ENCODE measurements around the gene IL12RB2. TPM values are rescaled to one million over a fixed set of nuclear protein-coding genes. Genes with fewer than 3 reads are reported as not detected.
A peak's percentile ranks its signal among the peaks of the same experiment; 100 is the strongest.

IL12RB2 gene
- total and polyA plus RNA-seq, 7 donors: 0.13 to 9.5 (median 3.3) TPM

GRCh38 chr1:67313934-67314671 is 6.4 kb downstream of the IL12RB2 start:
- 65 to 80% (median 72%) methylated on average over 8 of the region's 8 CpGs for WGBS, 3 donors
- no peaks in the 10 kb centered on the region for H3K27me3 ChIP-seq (ENCODE audit: insufficient read depth in 3 of 3, low read length in 2 of 3)
- no peak overlapping the region for H3K4me3 ChIP-seq
- no peak for ATAC-seq
- intact Hi-C loops (cut with DNase I): no loop called here
- H3K27ac ChIP-seq: peak overlapping the region; percentile 51
- H3K4me1 ChIP-seq: peaks cover 30% of the 10 kb centered on the region
- no peak for TF ChIP-seq CTCF (IDR thresholded peaks at IDR 0.05)
- H3K36me3 ChIP-seq (ENCODE audit: insufficient read depth in 1 of 2, low read depth in 1 of 2): no peaks in the 10 kb centered on the region
- DNase-seq: no peak
- H3K9me3 ChIP-seq: no peaks in the 10 kb centered on the region

- ATAC-seq (peak in 3 of 4 donors; percentile 14 to 27 (median 19)), DNase-seq (no peak)
- Histone ChIP-seq H3K4me1 (peaks cover 30% of the 10 kb centered on the region), H3K27me3 (ENCODE audit: insufficient read depth in 3 of 3, low read length in 2 of 3) (no peaks in the 10 kb centered on the region), H3K36me3 (ENCODE audit: insufficient read depth in 1 of 2, low read depth in 1 of 2) (no peaks in the 10 kb centered on the region), H3K27ac (peak overlapping the region; percentile 51), H3K9me3 (no peaks in the 10 kb centered on the region), H3K4me3 (no peak overlapping the region)
- WGBS, 3 donors: 10 to 15% (median 13%) methylated on average over 5 of the region's 5 CpGs
- intact Hi-C loops (cut with DNase I): no loop called here
- no peak for TF ChIP-seq CTCF (IDR thresholded peaks at IDR 0.05)
Observed at GRCh38 chr1:67314696-67315095, 7.0 kb downstream of the IL12RB2 start.

- no peaks in the 10 kb centered on the region for H3K27me3 ChIP-seq (ENCODE audit: insufficient read depth in 3 of 3, low read length in 2 of 3)
- peak; percentile 55 to 84 (median 78) for ATAC-seq
- H3K4me1 ChIP-seq: peaks cover 30% of the 10 kb centered on the region
- no peak for DNase-seq
- H3K9me3 ChIP-seq: no peaks in the 10 kb centered on the region
- WGBS, 3 donors: 33 to 59% (median 38%) methylated on average over 8 of the region's 8 CpGs
- intact Hi-C loops (cut with DNase I): no loop called here
- no peak for TF ChIP-seq CTCF (IDR thresholded peaks at IDR 0.05)
- H3K4me3 ChIP-seq: peak overlapping the region; percentile 29
- H3K36me3 ChIP-seq (ENCODE audit: insufficient read depth in 1 of 2, low read depth in 1 of 2): no peaks in the 10 kb centered on the region
- H3K27ac ChIP-seq: peak overlapping the region; percentile 82
Observed at GRCh38 chr1:67316180-67316902, 8.7 kb downstream of the IL12RB2 start.

GRCh38 chr1:67316918-67317317 is 9.2 kb downstream of the IL12RB2 start:
- Histone ChIP-seq H3K27me3 (ENCODE audit: insufficient read depth in 3 of 3, low read length in 2 of 3) (no peaks in the 10 kb centered on the region), H3K4me1 (peaks cover 30% of the 10 kb centered on the region), H3K27ac (peak overlapping the region; percentile 82), H3K36me3 (ENCODE audit: insufficient read depth in 1 of 2, low read depth in 1 of 2) (no peaks in the 10 kb centered on the region), H3K4me3 (peak overlapping the region; percentile 29), H3K9me3 (no peaks in the 10 kb centered on the region)
- no peak for DNase-seq
- intact Hi-C loops (cut with DNase I): no loop called here
- TF ChIP-seq CTCF (IDR thresholded peaks at IDR 0.05): no peak
- peak; percentile 91 to 98 (median 94) for ATAC-seq
- WGBS, 3 donors: 32 to 61% (median 35%) methylated on average over 2 of the region's 2 CpGs
